IPS-20b (cell line): ENCODE results near the gene MED25.

Experiments
- H3K27ac ChIP-seq: one replicate; pipeline ENCODE4 v1.5.1; 2013; ENCODE audit warnings: low read length
- H3K27me3 ChIP-seq: 2 replicates; pipeline ENCODE4 v1.6.1; 2013; ENCODE audit warnings: mild to moderate bottlenecking, low read length, inconsistent platforms; ENCODE audit not compliant: insufficient read depth
- H3K36me3 ChIP-seq: 2 replicates; pipeline ENCODE4 v1.6.1; 2013; ENCODE audit warnings: low read depth, mild to moderate bottlenecking, inconsistent platforms, low read length, moderate library complexity; ENCODE audit not compliant: insufficient read depth
- H3K4me1 ChIP-seq: 2 replicates; pipeline ENCODE4 v1.6.1; 2013; ENCODE audit warnings: mild to moderate bottlenecking, control low read depth, inconsistent platforms, low read length, moderate library complexity; ENCODE audit not compliant: insufficient read depth
- H3K4me3 ChIP-seq: 2 replicates; pipeline ENCODE4 v1.5.1; 2013; ENCODE audit warnings: mild to moderate bottlenecking, low read length, inconsistent platforms
- H3K9ac ChIP-seq: 2 replicates; pipeline ENCODE4 v1.6.1; 2013; ENCODE audit warnings: low read depth, mild to moderate bottlenecking, inconsistent platforms, low read length, moderate library complexity
- H3K9me3 ChIP-seq: 2 replicates; pipeline ENCODE4 v1.6.1; 2013; ENCODE audit warnings: mild to moderate bottlenecking, low read depth, low read length, inconsistent platforms; ENCODE audit not compliant: insufficient read depth

Gene MED25

GRCh38 chr19:49849433-49850220, 31.5 kb downstream of the MED25 start:
- Histone ChIP-seq H3K9ac (peak overlapping the region; percentile 42; the same call in 1 of the 2 replicates), H3K4me3 (peak overlapping the region; percentile 90), H3K9me3 (no peaks in the 10 kb centered on the region), H3K36me3 (peaks cover 20% of the 10 kb centered on the region), H3K27ac (no peak overlapping the region), H3K27me3 (no peaks in the 10 kb centered on the region), H3K4me1 (peaks cover 7% of the 10 kb centered on the region; the same call in 1 of the 2 replicates)

- Histone ChIP-seq H3K36me3 (peaks cover 24% of the 10 kb centered on the region), H3K27ac (peak overlapping the region; percentile 90), H3K4me3 (peak overlapping the region; percentile 90), H3K9ac (peak overlapping the region; percentile 42; the same call in 1 of the 2 replicates), H3K27me3 (no peaks in the 10 kb centered on the region), H3K4me1 (peaks cover 7% of the 10 kb centered on the region; the same call in 1 of the 2 replicates), H3K9me3 (no peaks in the 10 kb centered on the region)
Measured at GRCh38 chr19:49850221-49850486, 32.1 kb downstream of the MED25 start.

- peaks cover 7% of the 10 kb centered on the region; the same call in 1 of the 2 replicates for H3K4me1 ChIP-seq
- peak within 1 kb of the TSS; percentile 85 for H3K9ac ChIP-seq
- peaks cover 30% of the 10 kb centered on the region for H3K36me3 ChIP-seq
- H3K27ac ChIP-seq: peak within 1 kb of the TSS; percentile 90
- no peaks in the 10 kb centered on the region for H3K9me3 ChIP-seq
- peak within 1 kb of the TSS; percentile 90 for H3K4me3 ChIP-seq
- H3K27me3 ChIP-seq: no peaks in the 10 kb centered on the region
Measured at GRCh38 chr19:49850487-49851342, 32.6 kb downstream of the MED25 start, which contains the start of gene PTOV1. PTOV1 (plus strand) TSS chr19:49851159.

- Histone ChIP-seq H3K27ac (no peak overlapping the region), H3K27me3 (no peaks in the 10 kb centered on the region), H3K9me3 (no peaks in the 10 kb centered on the region), H3K36me3 (peaks cover 39% of the 10 kb centered on the region), H3K4me1 (peaks cover 7% of the 10 kb centered on the region; the same call in 1 of the 2 replicates), H3K9ac (peak overlapping the region; percentile 85), H3K4me3 (peak overlapping the region; percentile 90)
Measured at GRCh38 chr19:49851456-49852259, 33.6 kb downstream of the MED25 start.

- Histone ChIP-seq H3K36me3 (peaks cover 49% of the 10 kb centered on the region), H3K27ac (no peak overlapping the region), H3K4me3 (peak overlapping the region; percentile 90), H3K9ac (no peak overlapping the region; the same call in 1 of the 2 replicates), H3K9me3 (no peaks in the 10 kb centered on the region), H3K4me1 (peaks cover 7% of the 10 kb centered on the region; the same call in 1 of the 2 replicates), H3K27me3 (no peaks in the 10 kb centered on the region)
Measured at GRCh38 chr19:49852631-49853126, 34.6 kb downstream of the MED25 start.

GRCh38 chr19:49853852-49854377, 35.8 kb downstream of the MED25 start:
- H3K36me3 ChIP-seq: peaks cover 61% of the 10 kb centered on the region
- H3K9ac ChIP-seq: no peak overlapping the region
- H3K9me3 ChIP-seq: no peaks in the 10 kb centered on the region
- no peaks in the 10 kb centered on the region for H3K27me3 ChIP-seq
- H3K4me3 ChIP-seq: no peak overlapping the region
- peaks cover 7% of the 10 kb centered on the region; the same call in 1 of the 2 replicates for H3K4me1 ChIP-seq
- H3K27ac ChIP-seq: no peak overlapping the region

- H3K9ac ChIP-seq: no peak overlapping the region
- no peaks in the 10 kb centered on the region for H3K27me3 ChIP-seq
- no peak overlapping the region for H3K27ac ChIP-seq
- H3K4me1 ChIP-seq: peaks cover 7% of the 10 kb centered on the region; the same call in 1 of the 2 replicates
- H3K36me3 ChIP-seq: peaks cover 63% of the 10 kb centered on the region
- no peak overlapping the region for H3K4me3 ChIP-seq
- H3K9me3 ChIP-seq: no peaks in the 10 kb centered on the region
Measured at GRCh38 chr19:49854378-49855263, 36.5 kb downstream of the MED25 start.

GRCh38 chr19:49855277-49855675, 37.2 kb downstream of the MED25 start:
- Histone ChIP-seq H3K9ac (no peak overlapping the region), H3K36me3 (peaks cover 70% of the 10 kb centered on the region), H3K4me1 (peaks cover 7% of the 10 kb centered on the region; the same call in 1 of the 2 replicates), H3K4me3 (no peak overlapping the region), H3K27me3 (no peaks in the 10 kb centered on the region), H3K9me3 (no peaks in the 10 kb centered on the region), H3K27ac (no peak overlapping the region)

- Histone ChIP-seq H3K36me3 (peaks cover 76% of the 10 kb centered on the region), H3K4me3 (no peak overlapping the region), H3K27me3 (no peaks in the 10 kb centered on the region), H3K4me1 (peaks cover 7% of the 10 kb centered on the region; the same call in 1 of the 2 replicates), H3K9me3 (no peaks in the 10 kb centered on the region), H3K9ac (no peak overlapping the region), H3K27ac (no peak overlapping the region)
Measured at GRCh38 chr19:49855676-49856573, 37.8 kb downstream of the MED25 start.
